Measurements from ENCODE around the gene C10orf143. TPM values are rescaled to one million over a fixed set of nuclear protein-coding genes. Genes with fewer than 3 reads are reported as not detected.

C10orf143 gene
- total RNA-seq, 6 experiments from 2014 or later = 0.68 to 2.9 (median 1.6) TPM

DNA sequence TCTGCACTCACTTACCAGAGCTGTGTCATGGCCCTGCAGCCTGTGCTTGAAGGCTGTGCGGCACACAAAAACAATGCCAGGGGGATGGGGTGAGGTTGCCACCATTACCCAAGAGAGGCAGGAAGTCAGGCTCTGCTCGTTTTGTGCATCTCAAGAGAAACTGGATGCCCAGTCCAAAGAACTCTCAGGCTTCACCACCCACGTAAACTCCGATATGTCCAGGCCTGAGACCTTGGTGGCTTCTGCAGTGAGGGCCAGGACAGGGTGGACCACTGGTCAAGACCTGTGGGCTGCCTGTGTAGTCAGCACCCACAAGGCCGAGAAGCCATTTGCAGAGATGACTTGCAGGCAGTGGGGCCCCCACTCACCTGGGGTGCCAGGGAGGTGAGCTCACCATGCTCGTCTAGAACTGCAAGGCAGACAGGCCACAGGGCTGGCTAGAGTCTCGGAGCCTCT lies 91.9 kb downstream of the C10orf143 start:
- ATAC-seq = no peak
- 38% methylated on average over 2 of the region's 7 CpGs for WGBS (ENCODE audit: insufficient coverage, low coverage, low lambda C conversion rate, missing lambda C conversion rate)
- intact Hi-C loops (cut with DNase I) = no loop called here
- Histone ChIP-seq H3K9me3 (no peaks in the 10 kb centered on the region), H3K4me3 (no peak overlapping the region), H3K27me3 (no peaks in the 10 kb centered on the region), H3K36me3 (no peaks in the 10 kb centered on the region), H3K4me1 (no peaks in the 10 kb centered on the region), H3K27ac (no peak overlapping the region)
- TF ChIP-seq, protein P1, sequence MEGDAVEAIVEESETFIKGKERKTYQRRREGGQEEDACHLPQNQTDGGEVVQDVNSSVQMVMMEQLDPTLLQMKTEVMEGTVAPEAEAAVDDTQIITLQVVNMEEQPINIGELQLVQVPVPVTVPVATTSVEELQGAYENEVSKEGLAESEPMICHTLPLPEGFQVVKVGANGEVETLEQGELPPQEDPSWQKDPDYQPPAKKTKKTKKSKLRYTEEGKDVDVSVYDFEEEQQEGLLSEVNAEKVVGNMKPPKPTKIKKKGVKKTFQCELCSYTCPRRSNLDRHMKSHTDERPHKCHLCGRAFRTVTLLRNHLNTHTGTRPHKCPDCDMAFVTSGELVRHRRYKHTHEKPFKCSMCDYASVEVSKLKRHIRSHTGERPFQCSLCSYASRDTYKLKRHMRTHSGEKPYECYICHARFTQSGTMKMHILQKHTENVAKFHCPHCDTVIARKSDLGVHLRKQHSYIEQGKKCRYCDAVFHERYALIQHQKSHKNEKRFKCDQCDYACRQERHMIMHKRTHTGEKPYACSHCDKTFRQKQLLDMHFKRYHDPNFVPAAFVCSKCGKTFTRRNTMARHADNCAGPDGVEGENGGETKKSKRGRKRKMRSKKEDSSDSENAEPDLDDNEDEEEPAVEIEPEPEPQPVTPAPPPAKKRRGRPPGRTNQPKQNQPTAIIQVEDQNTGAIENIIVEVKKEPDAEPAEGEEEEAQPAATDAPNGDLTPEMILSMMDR (IDR thresholded peaks at IDR 0.05) = no peak
- TF ChIP-seq POLR2A (IDR thresholded peaks at IDR 0.05) = no peak
- no peak for DNase-seq

DNA sequence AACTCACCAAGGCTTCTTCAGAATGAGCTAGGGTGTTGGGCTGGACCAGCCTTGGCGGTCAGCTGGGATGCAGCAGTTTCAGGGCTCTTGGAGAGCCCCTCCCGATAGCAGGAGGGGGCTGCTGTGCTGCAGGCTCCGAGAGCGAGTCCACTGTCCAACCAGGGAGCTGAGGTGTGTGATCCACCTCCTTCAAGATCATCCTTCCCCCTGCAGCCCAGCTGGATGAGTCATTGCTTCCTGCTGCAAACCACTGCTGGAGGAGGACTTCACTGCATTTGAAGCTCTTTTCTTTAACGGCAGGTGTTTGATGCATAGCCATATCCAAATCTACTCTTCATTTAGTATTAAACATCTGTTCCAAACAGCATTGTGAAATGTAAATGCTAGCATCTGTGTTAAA lies 92.4 kb downstream of the C10orf143 start:
- Histone ChIP-seq H3K27me3 (no peaks in the 10 kb centered on the region), H3K4me1 (no peaks in the 10 kb centered on the region), H3K36me3 (no peaks in the 10 kb centered on the region), H3K9me3 (no peaks in the 10 kb centered on the region), H3K4me3 (no peak overlapping the region), H3K27ac (no peak overlapping the region)
- ATAC-seq (no peak), DNase-seq (no peak)
- intact Hi-C loops (cut with DNase I) = no loop called here
- TF ChIP-seq, protein P1 (IDR thresholded peaks at IDR 0.05) = no peak
- no peak for TF ChIP-seq POLR2A (IDR thresholded peaks at IDR 0.05)
- WGBS (ENCODE audit: insufficient coverage, low coverage, low lambda C conversion rate, missing lambda C conversion rate) = 44% methylated on average over 1 of the region's 5 CpGs

- intact Hi-C loops (cut with DNase I) = no loop called here
- Histone ChIP-seq H3K4me3 (no peak overlapping the region), H3K36me3 (no peaks in the 10 kb centered on the region), H3K4me1 (no peaks in the 10 kb centered on the region), H3K27ac (no peak overlapping the region), H3K9me3 (no peaks in the 10 kb centered on the region), H3K27me3 (no peaks in the 10 kb centered on the region)
- no peak for DNase-seq
- TF ChIP-seq POLR2A (IDR thresholded peaks at IDR 0.05) = no peak
- TF ChIP-seq, protein P1 (IDR thresholded peaks at IDR 0.05) = no peak
- 65% methylated on average over 4 of the region's 13 CpGs for WGBS (ENCODE audit: insufficient coverage, low coverage, low lambda C conversion rate, missing lambda C conversion rate)
- no peak for ATAC-seq
These were observed 93.0 kb downstream of the C10orf143 start for GRCh38 chr10:130017631-130018022.

DNA sequence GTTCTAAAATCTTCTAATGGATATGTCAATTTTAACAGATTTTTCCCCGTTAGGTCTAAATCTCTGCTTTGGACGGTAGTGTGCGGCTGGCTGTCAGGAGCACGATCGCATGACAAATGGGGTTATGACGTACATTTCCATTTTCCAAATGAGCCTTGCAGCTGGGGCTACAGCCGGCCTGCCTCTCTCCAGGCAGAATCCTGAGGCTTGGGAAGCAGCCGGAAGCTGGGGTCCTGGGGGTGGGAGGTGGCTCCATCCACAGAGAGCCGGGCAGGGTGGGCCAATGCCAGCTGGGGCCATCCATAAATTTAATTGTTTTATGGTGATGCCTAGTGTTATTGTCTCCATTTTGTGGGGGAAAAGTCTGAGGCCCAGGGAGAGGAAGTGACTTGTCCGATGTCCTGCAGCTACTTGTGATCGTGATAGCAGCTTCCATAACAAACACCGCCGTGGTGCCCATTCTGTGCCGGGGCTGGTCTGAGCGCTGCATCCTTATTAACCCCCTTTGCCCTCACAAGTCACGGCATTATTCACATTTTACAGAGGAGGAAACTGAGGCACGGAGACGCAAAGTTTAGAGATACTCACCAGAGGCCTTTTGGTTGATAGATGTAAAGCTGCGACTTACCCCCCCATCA lies 93.5 kb downstream of the C10orf143 start:
- Histone ChIP-seq H3K4me3 (no peak overlapping the region), H3K4me1 (no peaks in the 10 kb centered on the region), H3K36me3 (no peaks in the 10 kb centered on the region), H3K27ac (no peak overlapping the region), H3K9me3 (no peaks in the 10 kb centered on the region), H3K27me3 (no peaks in the 10 kb centered on the region)
- no peak for ATAC-seq
- DNase-seq = no peak
- intact Hi-C loops (cut with DNase I) = no loop called here
- 71% methylated on average over 14 of the region's 19 CpGs for WGBS (ENCODE audit: insufficient coverage, low coverage, low lambda C conversion rate, missing lambda C conversion rate)
- TF ChIP-seq POLR2A (IDR thresholded peaks at IDR 0.05) = no peak
- TF ChIP-seq, protein P1 (IDR thresholded peaks at IDR 0.05) = no peak
